GM12878 (cell line): ENCODE data around the gene ASMTL. TPM values are rescaled to one million over a fixed set of nuclear protein-coding genes. Genes with fewer than 3 reads are reported as not detected.

Source experiments
- BACH1 ChIP-seq: fragments of 450-650 bp; IDR thresholded peaks from 2 replicates; pipeline ENCODE4 v1.6.1; 2017; ENCODE audit warnings: mild to moderate bottlenecking, borderline replicate concordance
- BCLAF1 ChIP-seq: fragments of 450-650 bp; IDR thresholded peaks from 2 replicates; pipeline ENCODE4 v1.6.1; 2017; ENCODE audit warnings: antibody characterized with exemption, mild to moderate bottlenecking, moderate library complexity
- CBX5 ChIP-seq: sonication (generic); IDR thresholded peaks from 2 replicates; pipeline ENCODE4 v1.6.1; 2016; ENCODE audit warnings: low read depth, moderate library complexity, mild to moderate bottlenecking, inconsistent platforms
- FOXK2 ChIP-seq: fragments of 450-650 bp; IDR thresholded peaks from 2 replicates; pipeline ENCODE4 v1.6.1; 2017; ENCODE audit warnings: mild to moderate bottlenecking, moderate library complexity
- IKZF1 ChIP-seq: fragments of 450-650 bp; conservative IDR thresholded peaks from 2 replicates; pipeline ENCODE4 v1.6.1; 2017; ENCODE audit warnings: antibody characterized with exemption, mild to moderate bottlenecking
- KDM1A ChIP-seq: fragments of 200-600 bp; sonication (generic); IDR thresholded peaks from 2 replicates; pipeline ENCODE4 v1.6.1; 2016; ENCODE audit warnings: borderline replicate concordance
- NFXL1 ChIP-seq: fragments of 450-650 bp; IDR thresholded peaks from 2 replicates; pipeline ENCODE4 v1.6.1; 2017; ENCODE audit warnings: antibody characterized with exemption, mild to moderate bottlenecking, borderline replicate concordance
- RELB ChIP-seq: fragments of 450-650 bp; IDR thresholded peaks from 2 replicates; pipeline ENCODE4 v1.6.1; 2017; ENCODE audit warnings: low read depth, mild to moderate bottlenecking, moderate library complexity
- REST ChIP-seq: IDR thresholded peaks from 2 replicates; pipeline ENCODE4 v1.6.1; 2012; ENCODE audit warnings: mild to moderate bottlenecking, low read depth, low read length
- SIN3A ChIP-seq: IDR thresholded peaks from 2 replicates; pipeline ENCODE4 v1.6.1; 2012; ENCODE audit warnings: low read depth, low read length, improper control_type of control experiment
- SPI1 ChIP-seq: IDR thresholded peaks from 2 replicates; pipeline ENCODE4 v1.6.1; 2011; ENCODE audit warnings: low read depth, mild to moderate bottlenecking, low read length, moderate library complexity, borderline replicate concordance; ENCODE audit not compliant: insufficient read depth
- TAF1 ChIP-seq: IDR thresholded peaks from 2 replicates; pipeline ENCODE4 v1.6.1; 2011; ENCODE audit warnings: mild to moderate bottlenecking, low read depth, low read length, borderline replicate concordance
- TCF3 ChIP-seq: IDR thresholded peaks from 2 replicates; pipeline ENCODE4 v1.6.1; 2012; ENCODE audit warnings: low read depth, mild to moderate bottlenecking, low read length, borderline replicate concordance; ENCODE audit not compliant: insufficient read depth
- YBX1 ChIP-seq: fragments of 450-650 bp; IDR thresholded peaks from 2 replicates; pipeline ENCODE4 v1.6.1; 2016; ENCODE audit warnings: antibody characterized with exemption
- ZNF24 ChIP-seq: fragments of 450-650 bp; IDR thresholded peaks from 2 replicates; pipeline ENCODE4 v1.6.1; 2017; ENCODE audit warnings: antibody characterized with exemption, mild to moderate bottlenecking
- ZNF274 ChIP-seq: IDR thresholded peaks from one replicate; pipeline ENCODE4 v1.8.0; 2011; ENCODE audit not compliant: insufficient read length, insufficient read depth
- polyA plus RNA-seq, 11 experiments: library from polyadenylated mRNA; depleted of rRNA in 4 of 11; unstranded in 6 of 11; stranded (reverse) in 5 of 11; fragments of >200 nt; fragmentation: Nextera tagmentation in 4 of 11; fragmentation: Illumina TruSeq in 1 of 11; extraction: Ambion mirVana in 4 of 11; extraction: Trizol in 1 of 11; gene quantifications; 1 replicate in 1 of 11; 2 replicates in 10 of 11; pipeline versions ENCODE4 v1.2.1 to v1.2.3, GENCODE V29; 2011 to 2016; ENCODE audit warnings: inconsistent platforms in 2 of 11, missing spikeins in 2 of 11, low read depth in 1 of 11
- total RNA-seq, 4 experiments: library from RNA; depleted of rRNA in 3 of 4; stranded (reverse); fragments of >200 nt in 3 of 4; fragmentation: Illumina TruSeq in 1 of 4; extraction: Trizol in 1 of 4; gene quantifications; 2 replicates each; pipeline versions ENCODE4 v1.2.1 to v1.2.3, GENCODE V29; 2013 to 2021
- TF ChIP-seq, protein P1 (sequence below): fragments of 150-350 bp; IDR thresholded peaks from 2 replicates; pipeline ENCODE4 v1.6.1; 2016; ENCODE audit warnings: low read depth, low read length

ASMTL gene
- total and polyA plus RNA-seq, 10 of the 15 experiments (the other 5 are each of a cell fraction or from before 2014, with no cell fraction given) = 1.6 to 51.9 (median 32.1) TPM

DNA sequence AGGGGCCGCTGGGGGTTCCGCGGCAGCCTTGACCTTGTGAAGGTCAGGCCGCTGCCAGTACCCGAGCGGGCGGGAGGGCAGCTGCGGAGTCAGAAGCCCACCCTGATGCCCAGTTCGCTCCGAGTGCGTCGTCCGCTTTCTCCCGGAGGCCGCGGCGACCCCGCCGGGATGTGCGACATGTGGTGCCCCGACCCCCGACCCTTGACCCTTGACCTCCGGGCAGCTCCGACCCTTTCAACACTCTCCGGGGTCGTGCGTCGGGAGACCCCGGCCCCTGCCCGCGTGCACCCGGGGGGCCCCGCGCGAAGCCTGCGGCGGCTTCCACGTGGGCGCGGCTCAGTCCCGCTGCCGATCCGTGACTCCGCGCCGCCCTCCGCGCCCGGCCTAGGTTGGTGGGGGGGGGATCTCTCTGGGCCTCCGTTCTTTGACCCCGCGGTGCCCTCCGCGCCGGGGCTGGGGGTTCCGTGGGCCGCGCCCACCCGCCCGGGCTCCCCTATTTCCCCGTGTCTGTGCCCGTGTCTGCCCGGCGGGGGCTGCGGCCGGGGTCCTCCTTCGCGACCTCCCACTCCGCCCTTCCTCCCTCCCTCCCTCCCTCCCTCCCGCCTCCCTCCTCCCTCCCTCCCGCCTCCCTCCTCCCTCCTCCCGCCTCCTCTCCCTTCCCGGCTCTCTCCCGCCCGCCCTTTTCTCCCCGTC is 60.2 kb downstream of the ASMTL start (continued):
- TF ChIP-seq, protein P1, sequence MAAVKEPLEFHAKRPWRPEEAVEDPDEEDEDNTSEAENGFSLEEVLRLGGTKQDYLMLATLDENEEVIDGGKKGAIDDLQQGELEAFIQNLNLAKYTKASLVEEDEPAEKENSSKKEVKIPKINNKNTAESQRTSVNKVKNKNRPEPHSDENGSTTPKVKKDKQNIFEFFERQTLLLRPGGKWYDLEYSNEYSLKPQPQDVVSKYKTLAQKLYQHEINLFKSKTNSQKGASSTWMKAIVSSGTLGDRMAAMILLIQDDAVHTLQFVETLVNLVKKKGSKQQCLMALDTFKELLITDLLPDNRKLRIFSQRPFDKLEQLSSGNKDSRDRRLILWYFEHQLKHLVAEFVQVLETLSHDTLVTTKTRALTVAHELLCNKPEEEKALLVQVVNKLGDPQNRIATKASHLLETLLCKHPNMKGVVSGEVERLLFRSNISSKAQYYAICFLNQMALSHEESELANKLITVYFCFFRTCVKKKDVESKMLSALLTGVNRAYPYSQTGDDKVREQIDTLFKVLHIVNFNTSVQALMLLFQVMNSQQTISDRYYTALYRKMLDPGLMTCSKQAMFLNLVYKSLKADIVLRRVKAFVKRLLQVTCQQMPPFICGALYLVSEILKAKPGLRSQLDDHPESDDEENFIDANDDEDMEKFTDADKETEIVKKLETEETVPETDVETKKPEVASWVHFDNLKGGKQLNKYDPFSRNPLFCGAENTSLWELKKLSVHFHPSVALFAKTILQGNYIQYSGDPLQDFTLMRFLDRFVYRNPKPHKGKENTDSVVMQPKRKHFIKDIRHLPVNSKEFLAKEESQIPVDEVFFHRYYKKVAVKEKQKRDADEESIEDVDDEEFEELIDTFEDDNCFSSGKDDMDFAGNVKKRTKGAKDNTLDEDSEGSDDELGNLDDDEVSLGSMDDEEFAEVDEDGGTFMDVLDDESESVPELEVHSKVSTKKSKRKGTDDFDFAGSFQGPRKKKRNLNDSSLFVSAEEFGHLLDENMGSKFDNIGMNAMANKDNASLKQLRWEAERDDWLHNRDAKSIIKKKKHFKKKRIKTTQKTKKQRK = no peak
- TF ChIP-seq TCF3 = 0 out of 2 replicates have a peak, but pooled peaks have one; percentile 5
- peak; percentile 68; the same call in 1 of the 2 replicates for TF ChIP-seq SIN3A
- 0 out of 2 replicates have a peak, but pooled peaks have one; percentile 3 for TF ChIP-seq TAF1
- TF ChIP-seq ZNF274 = no peak
- TF ChIP-seq SPI1 = no peak
- peak; percentile 77; the same call in 1 of the 2 replicates for TF ChIP-seq BACH1
- peak; percentile 94 for TF ChIP-seq NFXL1
- no peak for TF ChIP-seq YBX1
- TF ChIP-seq ZNF24 = peak; percentile 42; the same call in 1 of the 2 replicates
- no peak for TF ChIP-seq KDM1A
- peak; percentile 30; the same call in 1 of the 2 replicates for TF ChIP-seq BCLAF1
- TF ChIP-seq REST = no peak
- TF ChIP-seq FOXK2 = no peak
- TF ChIP-seq IKZF1 = peak; percentile 60
- TF ChIP-seq CBX5 = no peak
- no peak for TF ChIP-seq RELB
